HEK293 (cell line): ENCODE measurements around the gene ZSWIM6.

Experiments
- CTCF ChIA-PET: fragments of 350-600 bp; formaldehyde crosslinking; extraction: SDS; loops from one replicate; lab custom pipeline; 2021; ENCODE audit warnings: antibody characterized with exemption; lab: Yijun Ruan, JAX
- POLR2A ChIA-PET: fragments of 300-600 bp; formaldehyde crosslinking; extraction: SDS; loops from one replicate; lab custom pipeline; 2020; ENCODE audit warnings: antibody characterized with exemption, inconsistent platforms; lab: Yijun Ruan, JAX
- H3K27ac ChIP-seq: fragments of 200-500 bp; sonication (Bioruptor generic); 2 replicates; pipeline ENCODE4 v1.5.1; 2014; ENCODE audit warnings: low read depth, low read length, control low read depth, inconsistent platforms; ENCODE audit errors: extremely low read depth
- H3K36me3 ChIP-seq, 2 experiments: fragments of 200-500 bp in 1 of 2; sonication (Bioruptor generic) in 1 of 2; 1 replicate in 1 of 2; 2 replicates in 1 of 2; pipeline ENCODE4 v1.5.1; 2014 to 2017; ENCODE audit warnings: inconsistent platforms in 2 of 2, low read length in 2 of 2; ENCODE audit not compliant: control insufficient read depth in 2 of 2, insufficient read depth in 1 of 2
- H3K4me1 ChIP-seq: fragments of 200-500 bp; sonication (Bioruptor generic); 2 replicates; pipeline ENCODE4 v1.5.1; 2014; ENCODE audit warnings: mild to moderate bottlenecking, low read length, inconsistent platforms; ENCODE audit not compliant: control insufficient read depth, insufficient read depth
- H3K4me3 ChIP-seq: 2 replicates; pipeline ENCODE4 v1.5.1; 2011; ENCODE audit warnings: low read depth, mild to moderate bottlenecking, control low read depth, low read length, moderate library complexity
- H3K9me3 ChIP-seq: fragments of 200-500 bp; sonication (Bioruptor generic); 2 replicates; pipeline ENCODE4 v1.5.1; 2014; ENCODE audit warnings: low read depth, low read length, inconsistent platforms; ENCODE audit not compliant: control insufficient read depth, insufficient read depth
- BCL11A ChIP-seq: fragments of 450-650 bp; formaldehyde crosslinking; IDR thresholded peaks from 2 replicates; pipeline ENCODE4 v1.5.1; 2016; ENCODE audit warnings: low read depth, missing biosample characterization, missing genetic modification characterization
- GLIS1 ChIP-seq: fragments of 450-650 bp; formaldehyde crosslinking; IDR thresholded peaks from 2 replicates; pipeline ENCODE4 v1.5.1; 2016; ENCODE audit warnings: missing biosample characterization, missing genetic modification characterization
- HOXD13 ChIP-seq: sonication (generic); formaldehyde crosslinking; IDR thresholded peaks from 2 replicates; pipeline ENCODE4 v1.8.0; 2022; ENCODE audit warnings: missing genetic modification reagents, borderline replicate concordance
- OVOL3 ChIP-seq: fragments of 450-650 bp; formaldehyde crosslinking; IDR thresholded peaks from 2 replicates; pipeline ENCODE4 v1.5.1; 2016; ENCODE audit warnings: missing biosample characterization, missing genetic modification characterization
- REST ChIP-seq: fragments of 450-650 bp; formaldehyde crosslinking; IDR thresholded peaks from 2 replicates; pipeline ENCODE4 v1.5.1; 2016; ENCODE audit warnings: missing biosample characterization, missing genetic modification characterization
- SP3 ChIP-seq: fragments of 450-650 bp; formaldehyde crosslinking; IDR thresholded peaks from 2 replicates; pipeline ENCODE4 v1.5.1; 2016; ENCODE audit warnings: missing biosample characterization, missing genetic modification characterization
- ZNF132 ChIP-seq: fragments of 450-650 bp; formaldehyde crosslinking; IDR thresholded peaks from 2 replicates; pipeline ENCODE4 v1.5.1; 2017; ENCODE audit warnings: missing biosample characterization, missing genetic modification characterization, borderline replicate concordance
- ZNF292 ChIP-seq: fragments of 450-650 bp; formaldehyde crosslinking; IDR thresholded peaks from 2 replicates; pipeline ENCODE4 v1.5.1; 2016; ENCODE audit warnings: low read depth, missing biosample characterization, missing genetic modification characterization, borderline replicate concordance
- ZNF366 ChIP-seq: fragments of 450-650 bp; formaldehyde crosslinking; conservative IDR thresholded peaks from 2 replicates; pipeline ENCODE4 v1.5.1; 2016; ENCODE audit warnings: missing biosample characterization, missing genetic modification characterization
- ZNF433 ChIP-seq: fragments of 450-650 bp; formaldehyde crosslinking; IDR thresholded peaks from 2 replicates; pipeline ENCODE4 v1.5.1; 2016; ENCODE audit warnings: missing biosample characterization, missing genetic modification characterization, low read depth
- ZNF488 ChIP-seq: fragments of 450-650 bp; formaldehyde crosslinking; IDR thresholded peaks from 2 replicates; pipeline ENCODE4 v1.5.1; 2016; ENCODE audit warnings: missing biosample characterization, missing genetic modification characterization
- ZNF530 ChIP-seq: fragments of 450-650 bp; formaldehyde crosslinking; IDR thresholded peaks from 2 replicates; pipeline ENCODE4 v1.5.1; 2016; ENCODE audit warnings: low read depth, missing biosample characterization, missing genetic modification characterization
- ZNF629 ChIP-seq: fragments of 450-650 bp; formaldehyde crosslinking; IDR thresholded peaks from 2 replicates; pipeline ENCODE4 v1.5.1; 2017; ENCODE audit warnings: missing biosample characterization, missing genetic modification characterization
- ZNF664 ChIP-seq: fragments of 450-650 bp; formaldehyde crosslinking; IDR thresholded peaks from 2 replicates; pipeline ENCODE4 v1.5.1; 2016; ENCODE audit warnings: missing biosample characterization, missing genetic modification characterization
- ZNF830 ChIP-seq: fragments of 450-650 bp; IDR thresholded peaks from 2 replicates; pipeline ENCODE4 v1.5.0; 2018; ENCODE audit warnings: missing biosample characterization, missing genetic modification characterization, low read depth, mild to moderate bottlenecking, moderate library complexity

Gene ZSWIM6

GRCh38 chr5:61350535-61350934 is 18.5 kb downstream of the ZSWIM6 start:
- ChIA-PET CTCF (no interaction called here), POLR2A (interaction anchor here (1.1 to 1.8 kb wide), 2 partner anchors 17 to 19 kb away, joined by 3 to 4 read pairs; no protein-coding TSS in a partner anchor)

GRCh38 chr5:61351733-61352132 is 19.7 kb downstream of the ZSWIM6 start:
- ChIA-PET CTCF (no interaction called here), POLR2A (interaction anchor here (0.6 to 1.8 kb wide), 2 partner anchors 10 to 18 kb away, joined by 3 to 4 read pairs; no protein-coding TSS in a partner anchor)
- H3K36me3 ChIP-seq, result no peaks in the 10 kb centered on the region
- H3K4me3 ChIP-seq, result no peak overlapping the region
- H3K27ac ChIP-seq, result no peak overlapping the region
- peaks cover 12% of the 10 kb centered on the region for H3K4me1 ChIP-seq
- H3K9me3 ChIP-seq, result no peaks in the 10 kb centered on the region
- TF ChIP-seq HOXD13 (CRISPR knock-in tag) (no peak), SP3 (no peak)

More at GRCh38 chr5:61350535-61350934, 18.5 kb downstream of the ZSWIM6 start:
- no peak for TF ChIP-seq ZNF292 (tag by site-specific recombination)
- no peak for TF ChIP-seq ZNF530 (tag by site-specific recombination)
- no peak for TF ChIP-seq ZNF830 (tag by site-specific recombination)
- no peak for TF ChIP-seq OVOL3
- no peak for TF ChIP-seq BCL11A (tag by site-specific recombination)
- TF ChIP-seq ZNF488 (tag by site-specific recombination), result no peak
- TF ChIP-seq ZNF433, result no peak
- TF ChIP-seq GLIS1 (tag by site-specific recombination), result no peak
- Histone ChIP-seq H3K9me3 (no peaks in the 10 kb centered on the region), H3K27ac (no peak overlapping the region), H3K4me1 (peaks cover 12% of the 10 kb centered on the region), H3K4me3 (no peak overlapping the region), H3K36me3 (no peaks in the 10 kb centered on the region)

GRCh38 chr5:61352180-61352579 is 20.1 kb downstream of the ZSWIM6 start:
- CTCF ChIA-PET, result no interaction called here
- POLR2A ChIA-PET, result interaction anchor here (2.2 kb wide), 1 partner anchor 21 kb away, joined by 9 read pairs; the partner anchor contains the start of gene ZSWIM6

GRCh38 chr5:61352612-61353156 is 20.6 kb downstream of the ZSWIM6 start:
- no peaks in the 10 kb centered on the region for H3K9me3 ChIP-seq
- CTCF ChIA-PET, result interaction anchor here (0.7 to 1.0 kb wide), 2 partner anchors 10 to 190 kb away, joined by 3 to 4 read pairs; no protein-coding TSS in a partner anchor
- POLR2A ChIA-PET, result interaction anchor here (2.2 kb wide), 1 partner anchor 21 kb away, joined by 9 read pairs; the partner anchor contains the start of gene ZSWIM6

More at GRCh38 chr5:61352180-61352579, 20.1 kb downstream of the ZSWIM6 start:
- no peak overlapping the region for H3K27ac ChIP-seq
- no peak overlapping the region for H3K4me3 ChIP-seq
- H3K9me3 ChIP-seq, result no peaks in the 10 kb centered on the region
- no peaks in the 10 kb centered on the region for H3K36me3 ChIP-seq
- 0 out of 2 replicates have a peak, but pooled peaks have one; percentile 12 for TF ChIP-seq ZNF664 (tag by site-specific recombination)
- TF ChIP-seq ZNF132 (tag by site-specific recombination), result no peak
- peaks cover 12% of the 10 kb centered on the region for H3K4me1 ChIP-seq

More at GRCh38 chr5:61352612-61353156, 20.6 kb downstream of the ZSWIM6 start:
- Histone ChIP-seq H3K36me3 (no peaks in the 10 kb centered on the region), H3K4me3 (no peak overlapping the region), H3K27ac (no peak overlapping the region), H3K4me1 (peaks cover 12% of the 10 kb centered on the region)
- TF ChIP-seq ZNF366 (no peak), REST (tag by site-specific recombination) (no peak), ZNF629 (tag by site-specific recombination) (no peak)
